Activated CD4-positive, alpha-beta T cell treated with anti-CD3 and anti-CD28 coated beads for 36 hours (primary cell): ENCODE results near the gene ACYP1. TPM values are rescaled to one million over a fixed set of nuclear protein-coding genes. Genes with fewer than 3 reads are reported as not detected.

Source experiments
- ATAC-seq: fragments of 200-7000 bp; cut with Tn5 transposase; one replicate; pipeline ENCODE4 v1.10.0; 2021; ENCODE audit warnings: mild to moderate bottlenecking, moderate library complexity
- CTCF ChIA-PET: fragments of 350-600 bp; sonication (Branson Sonifier 250); formaldehyde crosslinking; loops from one replicate; lab custom pipeline; 2021; ENCODE audit warnings: antibody characterized with exemption; lab: Charles Lee
- POLR2A ChIA-PET: fragments of 350-600 bp; sonication (Branson Sonifier 250); formaldehyde crosslinking; loops from one replicate; lab custom pipeline; 2021; ENCODE audit warnings: antibody characterized with exemption, inconsistent platforms; lab: Charles Lee
- DNase-seq: peaks from one replicate; pipeline ENCODE4 v3.0.0-alpha.2; 2020
- H3K27ac Mint-ChIP-seq: one replicate; pipeline ENCODE4 v1.8.0; 2021; ENCODE audit warnings: mixed read lengths
- H3K27me3 Mint-ChIP-seq: one replicate; pipeline ENCODE4 v1.8.0; 2021; ENCODE audit warnings: mixed read lengths
- H3K36me3 Mint-ChIP-seq: one replicate; pipeline ENCODE4 v1.8.0; 2021; ENCODE audit warnings: low read depth, mixed read lengths
- H3K4me1 Mint-ChIP-seq: one replicate; pipeline ENCODE4 v1.8.0; 2021; ENCODE audit warnings: mixed read lengths
- H3K4me3 Mint-ChIP-seq: one replicate; pipeline ENCODE4 v1.8.0; 2021; ENCODE audit warnings: mild to moderate bottlenecking, moderate library complexity, mixed read lengths
- H3K9me3 Mint-ChIP-seq: one replicate; pipeline ENCODE4 v1.8.0; 2021; ENCODE audit warnings: low read depth, mixed read lengths
- intact Hi-C, 2 experiments: fragments of 100-400 bp; cut with DNase I in 1 of 2; cut with micrococcal nuclease in 1 of 2; formaldehyde crosslinking; loops; one replicate each; pipeline versions ENCODE4 v1.14.2 to v1.15.1; 2022 to 2024; cut with DNase I, micrococcal nuclease
- total RNA-seq, 2 experiments: library from RNA; stranded (reverse); gene quantifications; one replicate each; pipeline ENCODE4 v1.2.3, GENCODE V29; 2021

Gene ACYP1
- total RNA-seq, 2 experiments from 2014 or later = 37.0 to 40.2 TPM

DNA sequence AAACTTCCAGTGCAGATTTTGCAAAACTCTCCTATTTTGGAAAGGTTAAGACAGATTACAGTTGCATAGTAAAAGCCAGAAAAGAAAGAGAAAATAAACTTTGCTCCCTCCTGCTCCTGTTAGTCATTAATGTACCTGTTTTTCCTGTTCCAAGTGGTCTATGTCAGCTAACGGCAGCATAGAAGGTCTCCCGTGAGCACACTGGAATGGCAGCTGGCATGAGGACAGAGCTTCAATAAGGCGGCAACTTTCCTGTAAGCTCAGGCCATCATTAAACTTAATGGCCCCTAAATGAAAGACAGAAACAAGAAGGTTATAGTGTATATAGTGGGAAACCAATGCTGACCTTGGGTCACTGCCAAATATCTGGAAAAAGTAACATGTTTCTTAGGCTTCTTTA lies 45.1 kb downstream of the ACYP1 start:
- Mint-ChIP-seq H3K36me3 (peaks cover 40% of the 10 kb centered on the region), H3K27ac (no peak overlapping the region), H3K27me3 (no peaks in the 10 kb centered on the region), H3K4me1 (no peaks in the 10 kb centered on the region), H3K9me3 (no peaks in the 10 kb centered on the region), H3K4me3 (no peak overlapping the region)
- intact Hi-C loops = no loop called here
- CTCF ChIA-PET = interaction anchor here (0.8 to 1.2 kb wide), 4 partner anchors 16 to 69 kb away, joined by 3 to 5 read pairs (median 4); partner anchors contain the start of genes ACYP1 and EIF2B2
- DNase-seq (no peak), ATAC-seq (no peak)
- POLR2A ChIA-PET = interaction anchor here (0.5 kb wide), 1 partner anchor 92 kb away, joined by 3 read pairs; no protein-coding TSS in a partner anchor

DNA sequence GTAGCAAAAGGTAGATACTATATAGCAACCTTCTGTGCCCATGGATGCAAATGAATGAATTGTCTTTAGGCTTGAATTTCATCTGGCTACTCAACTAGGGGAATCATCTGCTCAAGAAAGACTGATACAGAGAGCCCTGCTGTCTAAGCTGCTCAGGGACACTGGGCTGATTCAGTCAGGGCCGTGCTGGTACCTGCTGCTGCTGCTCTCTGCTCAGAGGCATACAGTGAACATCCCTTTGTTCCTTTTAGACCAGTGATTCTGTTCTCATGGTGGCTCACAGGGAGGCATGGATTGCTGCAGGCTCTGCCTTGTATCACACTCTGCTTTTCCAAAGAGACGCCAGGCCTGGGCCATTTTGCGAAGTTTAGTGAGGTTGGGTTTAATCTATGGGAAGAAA lies 47.0 kb downstream of the ACYP1 start:
- Mint-ChIP-seq H3K4me3 (no peak overlapping the region), H3K36me3 (peaks cover 45% of the 10 kb centered on the region), H3K27ac (no peak overlapping the region), H3K9me3 (no peaks in the 10 kb centered on the region), H3K27me3 (no peaks in the 10 kb centered on the region), H3K4me1 (peaks cover 8% of the 10 kb centered on the region)
- intact Hi-C loops = no loop called here
- ChIA-PET CTCF (no interaction called here), POLR2A (no interaction called here)
- ATAC-seq (no peak), DNase-seq (no peak)

DNA sequence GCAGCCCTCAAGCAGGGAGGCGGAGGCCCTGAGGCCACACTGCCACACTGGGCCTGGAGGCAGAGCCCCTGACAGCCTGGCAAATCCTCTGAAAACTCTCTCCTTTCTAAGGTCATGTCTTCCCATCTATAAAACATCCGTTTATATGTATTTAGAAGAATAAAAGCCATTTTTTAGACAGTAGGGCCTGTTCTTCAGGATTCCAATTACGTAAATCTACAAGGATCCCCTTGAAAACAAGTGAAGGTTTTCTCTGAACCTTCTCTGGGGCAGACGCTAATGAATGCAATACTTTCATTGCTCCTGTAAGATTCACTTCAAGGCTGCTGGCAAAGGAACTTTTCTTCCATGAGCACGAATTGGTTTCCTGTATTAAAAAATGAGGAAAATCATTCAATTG lies 48.3 kb downstream of the ACYP1 start:
- H3K4me1 Mint-ChIP-seq = peaks cover 19% of the 10 kb centered on the region
- CTCF ChIA-PET = interaction anchor here (0.6 to 1.2 kb wide), 2 partner anchors 70 to 205 kb away, joined by 3 to 4 read pairs; no protein-coding TSS in a partner anchor
- no peaks in the 10 kb centered on the region for H3K27me3 Mint-ChIP-seq
- intact Hi-C loops = no loop called here
- POLR2A ChIA-PET = no interaction called here
- H3K4me3 Mint-ChIP-seq = no peak overlapping the region
- no peaks in the 10 kb centered on the region for H3K9me3 Mint-ChIP-seq
- ATAC-seq (no peak), DNase-seq (no peak)
- peaks cover 41% of the 10 kb centered on the region for H3K36me3 Mint-ChIP-seq
- no peak overlapping the region for H3K27ac Mint-ChIP-seq

DNA sequence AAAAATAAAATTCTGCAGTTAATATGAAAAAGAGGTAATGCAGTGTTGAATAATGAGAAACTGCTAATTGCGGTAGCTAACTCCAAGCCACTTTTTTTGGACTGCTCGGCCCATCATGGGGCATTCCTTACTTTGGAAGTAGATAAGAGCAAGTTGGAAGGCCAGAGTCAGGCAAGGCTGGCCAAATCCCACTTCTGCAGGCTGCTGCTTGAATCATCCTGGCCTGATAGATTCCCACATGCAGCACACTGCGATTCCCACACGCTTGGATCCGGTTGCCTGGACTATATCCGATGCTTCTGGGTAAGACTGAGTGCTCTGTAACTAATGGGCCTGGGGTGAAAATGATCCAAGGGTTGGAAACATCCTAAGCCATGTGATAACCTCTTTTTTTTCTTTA lies 50.5 kb downstream of the ACYP1 start:
- H3K27me3 Mint-ChIP-seq = no peaks in the 10 kb centered on the region
- no peak overlapping the region for H3K27ac Mint-ChIP-seq

DNA sequence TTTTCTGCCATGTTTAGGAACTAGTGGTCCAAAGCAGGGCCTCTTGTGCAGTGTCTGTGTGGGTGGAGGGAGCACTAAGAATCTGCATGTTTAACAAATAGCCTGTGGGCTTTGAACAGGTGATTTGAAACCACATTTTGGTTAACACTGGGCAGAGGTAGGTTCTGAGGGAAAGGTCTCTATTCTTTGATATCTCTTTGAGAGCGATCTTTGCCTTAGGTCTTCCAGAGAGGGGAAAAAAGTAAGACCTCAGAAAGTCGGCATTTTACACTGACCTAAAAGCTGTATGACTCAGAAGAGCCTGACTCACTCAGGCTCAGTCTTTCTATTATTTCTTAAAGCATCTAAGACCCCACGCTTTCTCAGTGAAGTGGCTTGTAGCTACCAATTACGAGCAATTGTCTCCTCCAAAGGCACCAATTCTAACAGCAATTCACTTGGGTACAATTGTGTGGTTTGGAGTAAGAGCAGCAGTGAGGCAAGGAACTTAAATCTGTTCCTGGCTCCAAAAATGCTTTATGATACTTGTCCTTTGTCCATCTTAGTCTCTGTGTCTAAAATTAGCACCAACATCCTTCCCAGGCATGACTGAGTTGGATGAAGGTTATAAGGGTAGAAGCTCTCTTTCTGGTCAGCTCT lies 52.3 kb downstream of the ACYP1 start:
- Mint-ChIP-seq H3K4me1 (peaks cover 33% of the 10 kb centered on the region), H3K27ac (peak overlapping the region; percentile 66), H3K4me3 (no peak overlapping the region), H3K36me3 (peaks cover 42% of the 10 kb centered on the region), H3K9me3 (no peaks in the 10 kb centered on the region), H3K27me3 (no peaks in the 10 kb centered on the region)
- ChIA-PET POLR2A (interaction anchor here (0.6 kb wide), 2 partner anchors 88 to 93 kb away, joined by 5 read pairs; partner anchors contain the start of gene RPS6KL1), CTCF (interaction anchor here (0.6 to 1.7 kb wide), 3 partner anchors 11 to 26 kb away, joined by 3 to 7 read pairs (median 3); no protein-coding TSS in a partner anchor)
- ATAC-seq (peak; percentile 87), DNase-seq (peak; percentile 18)
- intact Hi-C loops = loop anchor here in 1 of 2 experiments (5.0 kb wide), 1 partner anchor 81 kb away; no protein-coding TSS in a partner anchor

More for the DNA sequence above, 50.5 kb downstream of the ACYP1 start:
- ATAC-seq = no peak
- Mint-ChIP-seq H3K4me1 (peaks cover 25% of the 10 kb centered on the region), H3K36me3 (peaks cover 34% of the 10 kb centered on the region), H3K4me3 (no peak overlapping the region), H3K9me3 (no peaks in the 10 kb centered on the region)
- CTCF ChIA-PET = interaction anchor here (1.0 to 1.3 kb wide), 2 partner anchors 9 kb away, joined by 3 read pairs; no protein-coding TSS in a partner anchor
- intact Hi-C loops = loop anchor here in 1 of 2 experiments (5.0 kb wide), 1 partner anchor 79 kb away; no protein-coding TSS in a partner anchor
- no peak for DNase-seq
- POLR2A ChIA-PET = no interaction called here

DNA sequence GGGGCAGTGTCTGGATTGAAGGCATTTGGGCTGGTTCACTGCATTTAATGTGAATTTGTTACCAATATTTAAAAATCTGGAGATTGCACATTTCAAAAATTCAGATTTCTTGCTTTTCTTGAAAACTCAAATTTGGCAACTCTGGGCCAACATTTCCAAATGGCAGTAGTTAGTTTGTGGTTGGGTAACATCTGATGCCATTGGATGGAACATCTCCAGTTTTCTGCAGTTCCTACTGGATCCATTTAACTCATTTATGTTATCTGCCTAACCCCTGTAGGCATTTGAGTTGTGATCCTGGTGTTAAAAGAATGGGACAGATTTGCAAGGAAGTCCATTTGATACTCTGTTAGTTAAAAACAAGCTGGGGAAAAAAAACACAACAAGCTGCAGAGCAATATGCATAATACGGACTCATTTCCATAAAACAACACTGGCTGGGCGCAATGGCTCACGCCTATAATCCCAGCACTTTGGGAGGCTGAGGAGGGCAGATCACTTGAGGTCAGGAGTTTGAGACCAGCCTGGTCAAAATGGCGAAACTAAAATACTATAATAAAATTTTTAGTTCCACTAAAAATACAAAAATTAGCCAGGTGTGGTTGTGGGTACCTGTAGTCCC lies 53.2 kb downstream of the ACYP1 start:
- POLR2A ChIA-PET = interaction anchor here (0.6 kb wide), 1 partner anchor 87 kb away, joined by 5 read pairs; the partner anchor contains the start of gene RPS6KL1
- Mint-ChIP-seq H3K4me3 (no peak overlapping the region), H3K27me3 (no peaks in the 10 kb centered on the region), H3K9me3 (no peaks in the 10 kb centered on the region), H3K4me1 (peaks cover 35% of the 10 kb centered on the region), H3K36me3 (peaks cover 48% of the 10 kb centered on the region), H3K27ac (peak overlapping the region; percentile 10)
- CTCF ChIA-PET = interaction anchor here (0.6 to 1.6 kb wide), 2 partner anchors 12 to 23 kb away, joined by 3 read pairs; no protein-coding TSS in a partner anchor
- no peak for ATAC-seq
- no peak for DNase-seq
- intact Hi-C loops = loop anchor here in 1 of 2 experiments (5.0 kb wide), 1 partner anchor 82 kb away; no protein-coding TSS in a partner anchor

DNA sequence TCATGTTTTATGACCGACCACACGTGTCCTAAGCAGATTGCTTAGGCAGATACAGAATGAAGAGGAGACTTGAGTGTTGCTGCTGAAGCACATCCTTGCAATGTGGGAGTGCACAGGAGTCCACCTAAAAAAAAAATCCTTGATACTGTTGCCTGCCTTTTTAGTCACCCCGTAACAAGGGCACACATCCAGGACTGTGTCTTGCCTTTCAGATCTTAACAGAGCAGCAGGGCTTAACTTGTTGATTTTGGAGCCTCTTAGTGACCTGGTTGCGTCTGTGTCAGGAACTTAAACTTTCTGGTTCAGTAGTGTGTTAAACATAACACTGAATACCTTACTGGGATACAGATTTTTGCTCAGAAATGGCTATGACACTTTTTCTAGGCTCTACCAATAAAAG lies 54.6 kb downstream of the ACYP1 start:
- intact Hi-C loops = no loop called here
- Mint-ChIP-seq H3K27ac (peak overlapping the region; percentile 38), H3K9me3 (no peaks in the 10 kb centered on the region), H3K36me3 (peaks cover 58% of the 10 kb centered on the region), H3K27me3 (no peaks in the 10 kb centered on the region), H3K4me1 (peaks cover 45% of the 10 kb centered on the region), H3K4me3 (no peak overlapping the region)
- no peak for DNase-seq
- ChIA-PET CTCF (no interaction called here), POLR2A (no interaction called here)
- no peak for ATAC-seq

DNA sequence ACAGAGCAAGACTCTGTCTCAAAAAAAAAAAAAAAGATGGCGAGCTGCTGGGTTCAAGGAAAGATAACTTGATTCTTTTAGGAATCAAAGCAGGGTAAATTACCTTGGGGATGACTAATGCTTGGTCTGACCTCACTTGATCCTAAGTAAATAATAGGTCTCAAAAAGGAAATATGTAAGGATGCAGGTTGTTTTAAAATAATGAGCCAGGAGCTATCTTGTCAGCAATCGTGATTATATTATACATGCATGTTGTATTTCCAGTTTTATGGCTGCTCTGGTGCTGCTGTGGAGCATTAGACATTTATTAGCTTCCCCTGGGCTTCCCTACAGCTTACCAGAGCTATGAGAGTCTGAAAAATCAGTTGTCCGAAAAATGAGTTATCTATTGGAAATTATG lies 58.5 kb downstream of the ACYP1 start:
- CTCF ChIA-PET = interaction anchor here (1.7 kb wide), 1 partner anchor 8 kb away, joined by 3 read pairs; no protein-coding TSS in a partner anchor
- no peak overlapping the region for H3K27ac Mint-ChIP-seq

DNA sequence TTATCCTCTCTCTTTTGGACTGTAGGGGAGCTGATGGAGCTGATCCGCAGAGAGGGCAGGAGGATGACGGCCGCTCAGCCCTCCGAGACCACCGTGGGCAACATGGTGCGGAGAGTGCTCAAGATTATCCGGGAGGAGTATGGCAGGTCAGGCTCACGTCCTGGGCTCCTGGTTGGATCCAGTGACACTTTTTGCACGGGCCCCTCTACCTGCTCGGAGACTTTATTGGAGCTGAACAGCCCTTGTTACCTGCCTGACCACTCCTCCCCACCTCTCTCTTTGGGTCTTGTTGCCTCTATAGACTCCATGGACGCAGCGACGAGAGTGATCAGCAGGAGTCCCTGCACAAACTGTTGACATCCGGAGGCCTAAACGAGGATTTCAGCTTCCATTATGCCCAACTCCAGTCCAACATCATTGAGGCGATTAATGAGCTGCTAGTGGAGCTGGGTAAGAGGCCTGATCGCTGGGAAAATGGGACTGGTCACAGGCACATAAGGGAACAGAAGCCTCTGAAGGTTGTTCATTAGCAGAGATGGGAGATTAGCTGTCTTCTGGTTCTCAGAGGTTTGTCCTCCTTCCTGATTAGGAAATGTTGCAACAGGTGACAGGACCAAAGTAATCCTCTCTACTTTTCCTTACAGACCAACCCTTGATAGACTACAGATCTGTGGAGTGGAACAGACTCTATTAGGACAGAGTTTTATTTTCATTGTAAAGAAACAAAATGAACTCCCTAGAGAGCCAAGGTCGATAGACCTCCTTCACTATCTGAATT lies 60.4 kb downstream of the ACYP1 start:
- intact Hi-C loops = loop anchor here (2.0 to 5.0 kb wide), 9 partner anchors 47 to 1149 kb away; partner anchors contain the start of genes MLH3 (in 2 of the 2), ABCD4 (in 1 of the 2), ALDH6A1 (in 1 of the 2) and GPATCH2L (in 1 of the 2)
- Mint-ChIP-seq H3K9me3 (no peaks in the 10 kb centered on the region), H3K27ac (peak overlapping the region; percentile 88), H3K27me3 (no peaks in the 10 kb centered on the region), H3K4me1 (peaks cover 35% of the 10 kb centered on the region), H3K36me3 (peaks cover 39% of the 10 kb centered on the region), H3K4me3 (peak overlapping the region; percentile 87)
- ATAC-seq (no peak), DNase-seq (peak; percentile 13)
- CTCF ChIA-PET = interaction anchor here (0.6 to 1.7 kb wide), 8 partner anchors 10 to 165 kb away, joined by 3 to 5 read pairs (median 4); no protein-coding TSS in a partner anchor
- POLR2A ChIA-PET = interaction anchor here (0.6 to 1.9 kb wide), 3 partner anchors 45 to 1877 kb away, joined by 3 to 5 read pairs (median 4); no protein-coding TSS in a partner anchor

More for the DNA sequence above, 58.5 kb downstream of the ACYP1 start:
- intact Hi-C loops = no loop called here
- Mint-ChIP-seq H3K27me3 (no peaks in the 10 kb centered on the region), H3K4me1 (peaks cover 39% of the 10 kb centered on the region), H3K4me3 (no peak overlapping the region), H3K9me3 (no peaks in the 10 kb centered on the region), H3K36me3 (peaks cover 46% of the 10 kb centered on the region)
- DNase-seq = no peak
- POLR2A ChIA-PET = no interaction called here
- ATAC-seq = no peak
